GM18511 (cell line): ENCODE measurements around the gene NEBL.

Experiments
- ATAC-seq: cut with Tn5 transposase; IDR thresholded peaks from one replicate; pipeline ENCODE4 v1.9.1; 2021; ENCODE audit warnings: mild to moderate bottlenecking, moderate library complexity; ENCODE audit not compliant: unreplicated experiment

NEBL gene

GRCh38 chr10:20795391-20795790 lies 101.7 kb downstream of the NEBL start:
- ATAC-seq: no peak

DNA sequence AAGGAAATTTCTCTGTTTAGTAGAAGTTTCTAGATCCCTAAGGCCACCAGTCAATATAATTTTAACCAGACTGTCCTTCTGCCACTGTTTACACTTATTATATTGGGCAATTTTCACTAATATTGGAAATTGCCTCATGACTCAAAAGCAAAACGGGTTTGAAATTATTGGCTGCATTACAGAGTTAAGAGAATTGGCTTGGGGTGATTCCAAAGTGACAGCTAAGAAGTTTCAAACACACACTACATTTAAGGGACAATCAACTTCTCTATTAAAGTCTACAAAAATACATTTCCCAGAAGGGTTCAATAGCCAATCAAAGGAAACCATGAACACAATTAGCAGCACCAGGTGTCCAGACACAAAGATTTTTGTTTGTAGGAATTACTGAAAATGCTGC lies 111.9 kb downstream of the NEBL start:
- no peak for ATAC-seq

DNA sequence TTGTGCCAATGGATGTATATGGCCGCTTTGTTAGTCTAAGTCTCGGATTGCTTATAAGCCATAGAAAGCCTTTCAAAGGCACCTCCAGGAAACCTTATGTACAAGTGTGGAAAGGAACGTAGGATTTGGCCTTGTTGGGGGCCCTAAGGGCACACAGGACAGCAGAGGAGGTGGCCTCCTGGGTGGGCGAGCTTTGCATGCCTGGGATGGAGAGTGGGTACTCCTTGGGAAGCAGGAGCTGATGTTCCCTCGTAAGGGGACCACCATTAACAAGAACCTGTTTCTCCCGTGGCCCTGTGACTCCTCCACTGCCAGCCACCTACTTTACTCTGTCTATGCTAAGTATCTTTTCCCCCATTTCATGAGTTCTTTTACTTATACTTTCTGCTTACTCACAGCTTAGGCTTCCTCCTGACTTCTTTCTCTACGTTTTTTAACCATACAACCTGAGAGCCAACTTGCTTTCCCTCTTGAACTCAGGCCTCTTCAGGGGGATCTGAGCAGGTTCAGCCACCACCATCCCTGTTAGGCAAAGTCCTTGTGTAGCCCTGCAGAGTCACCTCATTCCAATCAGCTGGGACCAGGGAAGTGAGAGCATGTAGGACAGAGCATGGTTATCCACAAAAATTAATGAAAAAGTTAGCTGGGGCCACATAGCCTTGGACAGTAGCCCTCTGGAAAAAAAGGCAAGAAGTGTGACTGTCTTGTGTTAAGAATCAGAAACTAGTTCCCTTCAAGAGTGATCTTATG lies 118.9 kb downstream of the NEBL start:
- no peak for ATAC-seq

- ATAC-seq: no peak
Measured at GRCh38 chr10:20776384-20777118, 120.6 kb downstream of the NEBL start.

DNA sequence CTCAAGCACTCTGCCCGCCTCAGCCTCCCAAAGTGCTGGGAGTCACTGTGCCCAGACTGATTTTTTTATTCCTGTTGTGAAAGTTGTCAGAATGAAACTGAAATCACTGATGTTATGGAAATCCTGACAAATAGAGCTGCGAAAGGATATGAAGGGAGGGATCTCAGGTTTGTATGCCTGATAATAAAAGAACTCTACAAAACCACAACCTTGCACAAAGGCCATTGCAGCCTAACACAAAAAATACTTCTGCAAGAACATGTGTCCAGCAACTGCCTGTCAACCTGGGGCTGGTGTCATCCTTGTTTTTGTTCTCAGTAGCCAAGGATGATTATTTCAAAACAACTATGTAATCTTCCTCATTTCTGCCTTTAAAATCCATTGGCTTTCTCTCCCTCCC lies 126.1 kb downstream of the NEBL start:
- no peak for ATAC-seq

DNA sequence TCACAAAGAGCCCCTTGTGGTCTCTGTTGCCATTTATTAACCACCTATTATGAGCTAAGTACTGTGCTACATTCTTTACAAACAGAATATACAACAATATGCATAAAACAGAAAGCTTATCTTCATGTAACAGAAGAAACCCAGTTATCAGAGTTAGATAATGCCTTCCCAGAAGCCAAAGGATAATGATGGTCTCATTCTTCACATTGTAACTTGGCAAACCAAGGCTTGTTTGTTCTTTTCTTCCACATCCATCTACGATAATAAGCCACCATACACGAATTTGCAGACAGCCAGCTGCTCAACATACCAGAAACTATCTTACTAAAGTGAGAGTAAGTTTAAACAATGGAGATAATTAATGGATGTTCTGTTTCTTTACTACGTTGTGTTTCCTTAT lies 127.6 kb downstream of the NEBL start:
- ATAC-seq: no peak

GRCh38 chr10:20768843-20769242 lies 128.3 kb downstream of the NEBL start:
- ATAC-seq: no peak

DNA sequence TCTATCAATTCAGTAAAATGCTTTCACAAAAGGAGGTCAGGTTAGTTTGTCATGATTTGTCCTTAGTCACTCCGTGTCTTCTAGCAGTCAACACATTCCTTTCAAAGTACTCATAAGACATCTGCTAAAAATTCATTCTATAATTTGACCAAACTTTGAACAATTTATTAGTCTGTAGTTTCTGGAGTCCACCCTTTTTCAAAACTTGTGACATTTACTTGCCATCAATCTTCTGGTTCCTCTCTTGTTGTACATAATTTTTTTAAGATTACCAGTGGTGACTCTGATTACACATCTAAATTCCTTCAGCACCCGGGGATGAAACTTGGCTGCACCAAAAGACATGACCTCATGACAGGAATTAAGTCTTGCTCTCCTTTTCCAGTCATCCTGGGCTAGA lies 130.1 kb downstream of the NEBL start:
- no peak for ATAC-seq

GRCh38 chr10:20765066-20765465 lies 132.0 kb downstream of the NEBL start:
- ATAC-seq: no peak

- ATAC-seq: no peak
Measured at GRCh38 chr10:20760460-20760859, 136.7 kb downstream of the NEBL start.

GRCh38 chr10:20748551-20748950 lies 148.6 kb downstream of the NEBL start:
- ATAC-seq: no peak

DNA sequence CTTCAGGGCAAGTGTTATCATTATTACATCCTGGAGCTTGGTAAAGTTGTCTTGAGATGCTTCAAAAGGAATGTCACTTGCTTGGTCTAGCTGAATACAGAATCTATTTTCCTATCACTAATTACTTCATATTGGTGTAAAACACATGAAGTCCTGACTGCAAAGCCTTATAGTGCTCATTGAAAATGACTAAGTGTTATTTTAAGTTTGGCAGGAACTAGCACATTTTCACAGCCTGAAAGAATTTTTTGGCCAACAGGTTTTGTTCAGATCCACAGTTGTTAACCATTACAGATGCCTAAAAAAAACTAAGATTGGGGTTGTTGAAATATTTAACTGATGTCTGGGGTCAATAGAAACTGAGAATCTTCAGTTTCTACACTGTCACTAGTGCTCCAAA lies 149.3 kb downstream of the NEBL start:
- ATAC-seq: no peak

DNA sequence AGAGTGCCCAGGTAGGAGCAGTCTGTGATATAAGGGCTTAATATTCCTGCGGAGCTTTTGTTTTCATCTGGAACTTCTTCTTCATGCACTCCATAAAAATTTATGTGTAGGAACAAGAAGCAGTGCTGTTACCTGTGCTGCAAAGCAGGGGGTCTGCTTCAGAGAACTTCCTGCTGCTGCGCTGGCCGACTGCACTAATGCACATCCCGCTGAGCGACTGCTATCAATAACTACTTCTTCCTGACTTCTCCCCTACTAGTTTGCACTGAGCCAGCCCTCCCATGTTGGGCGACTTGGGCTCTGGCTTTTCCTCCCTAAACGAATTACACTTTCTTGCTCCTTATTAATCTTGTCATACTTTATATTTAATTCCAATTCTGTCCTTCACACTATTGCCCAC lies 150.3 kb downstream of the NEBL start:
- ATAC-seq: no peak

- ATAC-seq: no peak
Measured at GRCh38 chr10:20745556-20746375, 151.3 kb downstream of the NEBL start.

DNA sequence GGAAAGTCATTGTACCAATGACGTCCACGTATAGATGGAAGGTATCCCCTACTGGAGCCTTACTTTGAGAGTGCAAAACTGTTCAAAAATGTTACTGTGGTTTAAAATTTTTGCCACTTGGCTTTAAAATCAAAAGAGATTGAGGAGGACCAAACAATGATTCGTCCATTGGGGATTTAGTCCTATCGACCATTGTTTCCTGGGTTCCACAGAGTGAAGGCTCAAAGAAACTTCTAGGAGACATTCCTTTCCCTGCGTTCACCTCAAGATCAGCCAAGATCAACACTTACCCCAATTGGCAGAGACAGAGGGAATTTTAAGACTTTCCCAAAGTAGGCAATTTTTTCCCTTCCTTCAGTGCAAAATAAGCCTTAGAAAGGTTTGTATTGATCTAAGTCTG lies 152.3 kb downstream of the NEBL start:
- ATAC-seq: no peak

GRCh38 chr10:20743942-20744341 lies 153.2 kb downstream of the NEBL start:
- no peak for ATAC-seq

GRCh38 chr10:20742737-20743541 lies 154.2 kb downstream of the NEBL start:
- no peak for ATAC-seq

- no peak for ATAC-seq
Measured at GRCh38 chr10:20740120-20740519, 157.0 kb downstream of the NEBL start.

DNA sequence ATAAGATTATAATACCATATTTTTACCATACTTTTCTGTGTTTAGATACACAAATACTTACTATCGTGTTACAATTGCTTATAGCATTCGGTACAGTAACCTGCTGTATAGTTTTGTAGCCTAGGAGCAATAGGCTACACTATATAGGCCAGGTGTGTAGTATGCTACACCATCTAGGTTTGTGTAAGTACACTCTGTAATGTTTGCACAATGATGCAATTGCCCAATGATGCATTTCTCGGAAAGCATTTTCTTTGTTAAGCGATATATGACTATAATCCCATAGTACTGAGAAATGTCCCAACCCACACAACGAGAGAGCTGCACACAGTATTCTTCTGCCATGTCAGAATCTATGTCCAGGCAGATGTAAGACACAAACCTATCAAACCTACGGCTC lies 160.0 kb downstream of the NEBL start:
- no peak for ATAC-seq
